ENCODE data around the gene LCN10.
A peak's percentile ranks its signal among the peaks of the same experiment; 100 is the strongest.

LCN10 gene

GRCh38 chr9:136694872-136695247 is 47.9 kb downstream of the LCN10 start:
- no peak for DNase-seq
- H3K27me3 ChIP-seq = peaks cover 0 to 45% of the 10 kb centered on the region in 2 donors
- TF ChIP-seq, protein P1, sequence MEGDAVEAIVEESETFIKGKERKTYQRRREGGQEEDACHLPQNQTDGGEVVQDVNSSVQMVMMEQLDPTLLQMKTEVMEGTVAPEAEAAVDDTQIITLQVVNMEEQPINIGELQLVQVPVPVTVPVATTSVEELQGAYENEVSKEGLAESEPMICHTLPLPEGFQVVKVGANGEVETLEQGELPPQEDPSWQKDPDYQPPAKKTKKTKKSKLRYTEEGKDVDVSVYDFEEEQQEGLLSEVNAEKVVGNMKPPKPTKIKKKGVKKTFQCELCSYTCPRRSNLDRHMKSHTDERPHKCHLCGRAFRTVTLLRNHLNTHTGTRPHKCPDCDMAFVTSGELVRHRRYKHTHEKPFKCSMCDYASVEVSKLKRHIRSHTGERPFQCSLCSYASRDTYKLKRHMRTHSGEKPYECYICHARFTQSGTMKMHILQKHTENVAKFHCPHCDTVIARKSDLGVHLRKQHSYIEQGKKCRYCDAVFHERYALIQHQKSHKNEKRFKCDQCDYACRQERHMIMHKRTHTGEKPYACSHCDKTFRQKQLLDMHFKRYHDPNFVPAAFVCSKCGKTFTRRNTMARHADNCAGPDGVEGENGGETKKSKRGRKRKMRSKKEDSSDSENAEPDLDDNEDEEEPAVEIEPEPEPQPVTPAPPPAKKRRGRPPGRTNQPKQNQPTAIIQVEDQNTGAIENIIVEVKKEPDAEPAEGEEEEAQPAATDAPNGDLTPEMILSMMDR (IDR thresholded peaks at IDR 0.05) = no peak
- H3K9me3 ChIP-seq = no peaks in the 10 kb centered on the region
- H3K27ac ChIP-seq = no peak overlapping the region
- H3K36me3 ChIP-seq = no peaks in the 10 kb centered on the region
- no peak overlapping the region for H3K4me3 ChIP-seq
- intact Hi-C loops (cut with DNase I; ENCODE audit: low total_unique reads) = no loop called here
- peaks cover 0 to 25% (median 4%) of the 10 kb centered on the region in 4 donors for H3K4me1 ChIP-seq

DNA sequence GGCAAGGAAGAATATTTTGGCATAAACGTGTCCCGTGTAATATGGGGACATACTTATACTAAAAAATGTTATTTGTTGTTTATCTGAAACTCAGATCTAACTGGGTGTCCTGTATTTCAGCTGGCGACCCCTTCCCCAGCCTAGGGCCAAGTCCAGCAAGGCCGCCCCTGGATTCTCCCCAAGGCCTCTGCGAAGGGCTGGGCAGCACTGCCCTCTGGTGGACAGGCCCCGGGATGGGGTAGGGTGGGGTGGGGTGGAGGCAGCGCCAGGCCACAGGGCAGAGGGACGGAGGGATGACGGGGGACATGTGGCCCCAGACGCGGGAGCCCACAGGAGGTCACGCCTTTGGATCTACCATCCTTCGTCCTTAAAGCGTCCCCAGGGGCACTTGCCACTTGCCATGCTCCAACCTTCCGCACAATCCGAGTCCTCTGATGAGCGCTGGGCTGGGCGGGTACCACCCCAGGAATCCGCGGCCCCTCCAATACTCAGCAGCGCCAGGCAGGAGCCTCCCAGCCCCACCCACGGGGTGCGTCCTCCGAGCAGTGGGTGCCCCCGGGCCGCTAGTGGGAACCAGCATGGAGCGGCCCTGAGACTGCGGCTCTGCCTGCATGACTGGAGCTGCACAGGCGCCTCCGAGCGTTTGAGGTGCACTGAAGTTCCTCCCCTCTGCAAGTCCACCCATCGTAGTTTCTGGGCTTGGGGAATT is 48.4 kb downstream of the LCN10 start:
- no peaks in the 10 kb centered on the region for H3K36me3 ChIP-seq
- DNase-seq = no peak
- peaks cover 0 to 25% (median 4%) of the 10 kb centered on the region in 4 donors for H3K4me1 ChIP-seq
- TF ChIP-seq, protein P1 (IDR thresholded peaks at IDR 0.05) = peak; percentile 29 to 37
- intact Hi-C loops (cut with DNase I; ENCODE audit: low total_unique reads) = no loop called here
- no peak overlapping the region for H3K27ac ChIP-seq
- no peak overlapping the region for H3K4me3 ChIP-seq
- peaks cover 0 to 39% of the 10 kb centered on the region in 2 donors for H3K27me3 ChIP-seq
- H3K9me3 ChIP-seq = no peaks in the 10 kb centered on the region

DNA sequence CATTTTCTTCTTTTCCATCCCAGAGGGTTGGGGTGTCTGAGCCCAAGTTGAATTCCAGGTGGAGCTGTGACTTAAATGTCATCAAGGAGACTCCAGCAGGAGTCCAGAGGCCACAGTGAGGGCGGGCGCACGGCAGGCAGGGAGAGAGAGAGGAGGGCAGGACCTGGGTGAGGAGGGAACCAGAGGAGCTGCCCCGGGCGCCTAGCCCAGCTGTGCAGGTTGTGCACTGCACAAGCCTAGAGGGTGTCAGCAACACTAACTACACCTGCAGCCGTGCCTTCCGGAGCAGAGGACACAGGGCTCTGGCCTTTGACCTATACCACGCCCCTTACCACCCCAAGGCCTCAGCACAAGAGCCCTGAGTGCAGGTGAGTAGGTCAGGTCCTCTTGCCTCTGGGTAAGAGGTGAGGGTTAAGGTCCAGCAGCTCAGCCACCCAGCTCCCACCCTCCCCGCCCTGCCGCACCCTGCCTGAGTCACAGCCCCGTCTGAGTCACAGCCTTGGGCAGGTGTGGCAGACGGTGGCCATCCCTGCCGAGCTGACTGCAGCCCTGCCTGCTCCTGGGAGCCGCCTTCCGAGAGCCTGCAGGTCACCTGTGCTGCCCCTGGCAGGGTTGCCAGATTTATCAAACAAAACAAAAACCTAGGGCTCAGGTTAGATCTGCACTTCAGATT is 49.1 kb downstream of the LCN10 start:
- Histone ChIP-seq H3K4me3 (no peak overlapping the region), H3K4me1 (peaks cover 0 to 29% (median 4%) of the 10 kb centered on the region in 4 donors), H3K27ac (no peak overlapping the region), H3K36me3 (no peaks in the 10 kb centered on the region), H3K27me3 (peaks cover 0 to 36% of the 10 kb centered on the region in 2 donors), H3K9me3 (no peaks in the 10 kb centered on the region)
- no peak for DNase-seq
- intact Hi-C loops (cut with DNase I; ENCODE audit: low total_unique reads) = no loop called here
- TF ChIP-seq, protein P1 (IDR thresholded peaks at IDR 0.05) = no peak

- intact Hi-C loops (cut with DNase I; ENCODE audit: low total_unique reads) = no loop called here
- peaks cover 0 to 30% (median 4%) of the 10 kb centered on the region in 4 donors for H3K4me1 ChIP-seq
- DNase-seq = no peak
Measured at GRCh38 chr9:136693135-136693489, 49.6 kb downstream of the LCN10 start.

GRCh38 chr9:136692185-136693134 is 50.3 kb downstream of the LCN10 start:
- intact Hi-C loops (cut with DNase I; ENCODE audit: low total_unique reads) = no loop called here
- Histone ChIP-seq H3K36me3 (no peaks in the 10 kb centered on the region), H3K4me3 (no peak overlapping the region), H3K27me3 (peaks cover 0 to 32% of the 10 kb centered on the region in 2 donors), H3K4me1 (peaks cover 0 to 36% (median 4%) of the 10 kb centered on the region in 4 donors), H3K27ac (no peak overlapping the region), H3K9me3 (no peaks in the 10 kb centered on the region)
- TF ChIP-seq, protein P1 (IDR thresholded peaks at IDR 0.05) = no peak
- DNase-seq = no peak

More at GRCh38 chr9:136693135-136693489, 49.6 kb downstream of the LCN10 start:
- no peaks in the 10 kb centered on the region for H3K36me3 ChIP-seq
- TF ChIP-seq, protein P1 (IDR thresholded peaks at IDR 0.05) = no peak
- H3K27ac ChIP-seq = no peak overlapping the region
- peaks cover 0 to 36% of the 10 kb centered on the region in 2 donors for H3K27me3 ChIP-seq
- no peaks in the 10 kb centered on the region for H3K9me3 ChIP-seq
- H3K4me3 ChIP-seq = no peak overlapping the region

Data from tibial artery (tissue), 4 donors.